ENCODE results near the gene GFPT2.
"Not testable (repeated sequence)": the region's sequence is repeated elsewhere in the genome, so short reads cannot be mapped to it uniquely, and the experiment has no call there.

Gene GFPT2

GRCh38 chr5:180303226-180304015 is 49.7 kb downstream of the GFPT2 start:
- no peak for DNase-seq

GRCh38 chr5:180302256-180302655 is 50.9 kb downstream of the GFPT2 start:
- no peak for DNase-seq

- DNase-seq: no peak
These were observed 51.9 kb downstream of the GFPT2 start for GRCh38 chr5:180301253-180301652.

- no peak for DNase-seq
These were observed 53.6 kb downstream of the GFPT2 start for GRCh38 chr5:180299526-180299925.

GRCh38 chr5:180299014-180299413 is 54.1 kb downstream of the GFPT2 start:
- not testable (repeated sequence) for DNase-seq

- DNase-seq: no peak
These were observed 55.4 kb downstream of the GFPT2 start for GRCh38 chr5:180297587-180298282.

- no peak for DNase-seq
These were observed 56.4 kb downstream of the GFPT2 start for GRCh38 chr5:180296771-180297170.

- no peak for DNase-seq
These were observed 58.1 kb downstream of the GFPT2 start for GRCh38 chr5:180294913-180295555.

GRCh38 chr5:180294411-180294810 is 58.7 kb downstream of the GFPT2 start:
- no peak for DNase-seq

- DNase-seq: no peak
These were observed 60.9 kb downstream of the GFPT2 start, which contains the start of gene MAPK9 for GRCh38 chr5:180291943-180292831. TSS of gene MAPK9 (minus strand) at chr5:180292083. CDS start at chr5:180280561, 11,522 bp downstream.

- DNase-seq: no peak
These were observed 61.7 kb downstream of the GFPT2 start for GRCh38 chr5:180291234-180291940.

GRCh38 chr5:180290568-180291233 is 62.4 kb downstream of the GFPT2 start:
- no peak for DNase-seq

- DNase-seq: no peak
These were observed 63.2 kb downstream of the GFPT2 start for GRCh38 chr5:180289966-180290365.

- DNase-seq: no peak
These were observed 63.7 kb downstream of the GFPT2 start for GRCh38 chr5:180289433-180289832.

GRCh38 chr5:180287868-180288267 is 65.3 kb downstream of the GFPT2 start:
- no peak for DNase-seq

GRCh38 chr5:180287404-180287803 is 65.7 kb downstream of the GFPT2 start:
- no peak for DNase-seq

GRCh38 chr5:180284149-180284548 is 69.0 kb downstream of the GFPT2 start:
- DNase-seq: no peak

- no peak for DNase-seq
These were observed 70.0 kb downstream of the GFPT2 start for GRCh38 chr5:180283026-180283615.

- DNase-seq: no peak
These were observed 70.9 kb downstream of the GFPT2 start for GRCh38 chr5:180282281-180282680.

GRCh38 chr5:180281706-180282105 is 71.4 kb downstream of the GFPT2 start:
- no peak for DNase-seq

- DNase-seq: no peak
These were observed 78.4 kb downstream of the GFPT2 start for GRCh38 chr5:180274695-180275094.

Measured in NCI-H524 treated with DMSO at 0.1 percent for 48 hours (cell line).